Measurements from ENCODE around the gene TRIM41.
A peak's percentile ranks its signal among the peaks of the same experiment; 100 is the strongest.

- TF ChIP-seq CSRNP3 (CRISPR knock-in tag; IDR thresholded peaks at IDR 0.05) (no peak), CSDC2 (CRISPR knock-in tag; IDR thresholded peaks at IDR 0.05) (no peak), PATZ1 (CRISPR knock-in tag; IDR thresholded peaks at IDR 0.05; ENCODE audit: borderline replicate concordance) (0 out of 2 replicates have a peak, but pooled peaks have one; percentile 46), TCF4 (CRISPR knock-in tag; IDR thresholded peaks at IDR 0.05; ENCODE audit: borderline replicate concordance) (no peak), ZFP3 (CRISPR knock-in tag; IDR thresholded peaks at IDR 0.05) (no peak)
- TF ChIP-seq, protein P1, sequence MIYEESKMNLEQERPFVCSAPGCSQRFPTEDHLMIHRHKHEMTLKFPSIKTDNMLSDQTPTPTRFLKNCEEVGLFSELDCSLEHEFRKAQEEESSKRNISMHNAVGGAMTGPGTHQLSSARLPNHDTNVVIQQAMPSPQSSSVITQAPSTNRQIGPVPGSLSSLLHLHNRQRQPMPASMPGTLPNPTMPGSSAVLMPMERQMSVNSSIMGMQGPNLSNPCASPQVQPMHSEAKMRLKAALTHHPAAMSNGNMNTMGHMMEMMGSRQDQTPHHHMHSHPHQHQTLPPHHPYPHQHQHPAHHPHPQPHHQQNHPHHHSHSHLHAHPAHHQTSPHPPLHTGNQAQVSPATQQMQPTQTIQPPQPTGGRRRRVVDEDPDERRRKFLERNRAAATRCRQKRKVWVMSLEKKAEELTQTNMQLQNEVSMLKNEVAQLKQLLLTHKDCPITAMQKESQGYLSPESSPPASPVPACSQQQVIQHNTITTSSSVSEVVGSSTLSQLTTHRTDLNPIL (CRISPR knock-in tag; IDR thresholded peaks at IDR 0.05; ENCODE audit: low read depth): no peak
These were observed 20.7 kb downstream of the TRIM41 start, which contains the start of gene RACK1 for GRCh38 chr5:181243564-181244343.

Measured in SK-N-SH treated with all-trans-retinoic acid at 6 μM for 48 hours (cell line).